HG03575 (cell line): ENCODE results near the gene TDRD10.
"Not testable (repeated sequence)": the region's sequence is repeated elsewhere in the genome, so short reads cannot be mapped to it uniquely, and the experiment has no call there.

Source experiments
- ATAC-seq: cut with Tn5 transposase; IDR thresholded peaks from one replicate; pipeline ENCODE4 v1.9.1; 2021; ENCODE audit not compliant: unreplicated experiment, insufficient number of reproducible peaks, low FRiP score; ENCODE audit errors: extremely low read depth

The TDRD10 gene

GRCh38 chr1:154501423-154502065 is 475 bp upstream of the TDRD10 start:
- no peak for ATAC-seq

- ATAC-seq, result no peak
Observed at GRCh38 chr1:154502744-154503115, 711 bp downstream of the TDRD10 start.

- ATAC-seq, result no peak
Observed at GRCh38 chr1:154503898-154504297, 1.9 kb downstream of the TDRD10 start.

GRCh38 chr1:154512760-154513159 is 10.7 kb downstream of the TDRD10 start:
- no peak for ATAC-seq

GRCh38 chr1:154514066-154514553 is 12.1 kb downstream of the TDRD10 start:
- ATAC-seq, result no peak

- ATAC-seq, result no peak
Observed at GRCh38 chr1:154517661-154518060, 15.6 kb downstream of the TDRD10 start.

- ATAC-seq, result no peak
Observed at GRCh38 chr1:154519591-154519991, 17.6 kb downstream of the TDRD10 start.

- ATAC-seq, result no peak
Observed at GRCh38 chr1:154520333-154520732, 18.3 kb downstream of the TDRD10 start.

- no peak for ATAC-seq
Observed at GRCh38 chr1:154521695-154522094, 19.7 kb downstream of the TDRD10 start.

GRCh38 chr1:154524881-154525280 is 22.9 kb downstream of the TDRD10 start:
- no peak for ATAC-seq

- ATAC-seq, result no peak
Observed at GRCh38 chr1:154527192-154527591, 25.2 kb downstream of the TDRD10 start.

- ATAC-seq, result no peak
Observed at GRCh38 chr1:154529308-154529707, 27.3 kb downstream of the TDRD10 start.

GRCh38 chr1:154531950-154532349 is 29.9 kb downstream of the TDRD10 start:
- ATAC-seq, result not testable (repeated sequence)

GRCh38 chr1:154533952-154534844 is 32.2 kb downstream of the TDRD10 start:
- ATAC-seq, result no peak

GRCh38 chr1:154536570-154536969 is 34.6 kb downstream of the TDRD10 start:
- ATAC-seq, result no peak

GRCh38 chr1:154539486-154540483 is 37.8 kb downstream of the TDRD10 start:
- no peak for ATAC-seq

- ATAC-seq, result no peak
Observed at GRCh38 chr1:154541231-154541630, 39.2 kb downstream of the TDRD10 start.

GRCh38 chr1:154546264-154547063 is 44.4 kb downstream of the TDRD10 start:
- ATAC-seq, result no peak
